GM18511 (cell line): ENCODE measurements around the gene UBAP1.
"Not testable (repeated sequence)": the region's sequence is repeated elsewhere in the genome, so short reads cannot be mapped to it uniquely, and the experiment has no call there.

ENCODE experiments used
- ATAC-seq: cut with Tn5 transposase; IDR thresholded peaks from one replicate; pipeline ENCODE4 v1.9.1; 2021; ENCODE audit warnings: mild to moderate bottlenecking, moderate library complexity; ENCODE audit not compliant: unreplicated experiment

The UBAP1 gene

GRCh38 chr9:34178436-34179212, at the start of gene UBAP1:
TSS of gene UBAP1 (plus strand) at chr9:34179043. CDS start at chr9:34220915, 41,872 bp downstream.
- ATAC-seq = peak; percentile 99

DNA sequence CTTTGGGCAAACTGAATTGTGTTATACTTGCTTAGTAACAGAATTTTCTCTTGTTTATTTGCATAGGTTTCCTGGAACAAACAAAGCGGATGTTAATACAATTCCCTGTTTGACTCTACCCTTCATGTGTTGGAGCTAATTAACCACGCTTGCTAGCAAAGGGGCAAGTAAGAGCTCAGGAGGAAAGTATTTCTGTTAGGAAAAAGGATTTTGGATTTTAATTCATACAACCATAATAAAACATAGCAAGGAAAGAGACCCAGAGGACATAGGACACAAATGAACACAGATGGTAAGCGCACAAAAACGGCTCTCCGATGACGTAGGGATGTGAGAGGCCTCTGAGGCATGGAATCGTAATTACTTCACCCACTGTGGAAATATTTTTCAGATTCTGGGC, 47.3 kb upstream of the UBAP1 start:
- ATAC-seq = no peak

DNA sequence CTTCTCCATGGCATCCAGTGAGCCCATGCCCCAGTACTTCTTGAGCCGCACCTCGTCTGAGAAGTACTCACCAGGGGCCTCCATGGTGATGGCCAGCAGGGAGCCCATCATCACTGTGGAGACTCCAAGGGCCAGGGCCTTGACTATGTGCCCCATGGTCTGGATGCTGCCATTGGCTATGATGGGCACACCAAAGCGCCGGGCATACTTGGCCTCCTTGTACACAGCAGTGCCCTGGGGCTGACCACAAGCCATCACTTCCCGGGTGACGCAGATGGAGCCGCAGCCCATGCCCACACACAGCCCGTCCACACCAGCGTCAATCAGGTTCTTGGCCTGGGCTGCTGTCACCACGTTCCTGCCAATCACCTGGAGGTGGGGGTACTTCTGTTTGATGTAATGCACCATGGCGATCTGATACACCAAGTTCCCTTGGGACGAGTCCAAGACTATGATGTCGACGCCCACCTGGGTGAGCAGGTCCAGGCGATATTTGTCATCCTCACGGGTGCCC, 45.4 kb upstream of the UBAP1 start:
- no peak for ATAC-seq

DNA sequence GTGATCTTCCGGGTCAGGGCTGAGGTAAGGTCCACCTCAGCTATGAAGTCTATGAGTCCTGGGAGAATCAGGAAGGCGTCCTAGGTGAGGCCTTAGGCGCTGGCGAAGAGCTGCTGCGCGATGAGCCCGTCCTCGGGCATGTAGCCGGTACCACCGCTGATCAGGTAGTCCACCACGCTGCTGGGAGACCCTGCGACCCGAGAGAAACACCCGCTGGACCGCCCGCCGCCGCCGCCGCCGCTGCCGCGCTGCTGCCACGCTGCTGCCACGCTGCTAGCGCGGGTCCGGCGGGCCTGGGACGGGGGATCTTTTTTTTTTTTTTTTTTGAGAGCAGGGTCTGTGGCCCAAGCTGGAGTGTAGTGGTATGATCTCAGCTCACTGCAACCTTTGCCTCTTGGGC, 44.3 kb upstream of the UBAP1 start:
- no peak for ATAC-seq

DNA sequence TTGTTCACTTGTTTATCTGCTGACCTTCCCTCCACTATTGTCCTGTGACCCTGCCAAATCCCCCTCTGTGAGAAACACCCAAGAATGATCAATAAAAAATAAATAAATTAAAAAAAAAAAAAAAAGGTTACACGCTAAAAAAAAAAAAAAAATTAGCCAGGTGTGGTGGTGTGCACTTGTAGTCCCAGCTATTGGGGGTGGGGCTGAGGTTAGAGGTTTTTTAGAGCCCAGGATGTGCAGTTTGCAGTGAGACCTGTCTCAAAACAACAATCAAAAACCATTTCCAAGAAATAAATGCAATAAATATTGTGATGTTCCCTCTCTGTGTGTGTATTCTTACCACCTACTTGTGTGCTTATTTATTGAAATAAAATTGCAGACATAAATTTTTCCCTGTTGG, 40.2 kb upstream of the UBAP1 start:
- ATAC-seq = not testable (repeated sequence)

- ATAC-seq = no peak
These were observed 39.2 kb upstream of the UBAP1 start for GRCh38 chr9:34139477-34140146.

GRCh38 chr9:34140853-34141252, 38.0 kb upstream of the UBAP1 start:
- ATAC-seq = no peak

- no peak for ATAC-seq
These were observed 35.7 kb upstream of the UBAP1 start for GRCh38 chr9:34143116-34143515.

DNA sequence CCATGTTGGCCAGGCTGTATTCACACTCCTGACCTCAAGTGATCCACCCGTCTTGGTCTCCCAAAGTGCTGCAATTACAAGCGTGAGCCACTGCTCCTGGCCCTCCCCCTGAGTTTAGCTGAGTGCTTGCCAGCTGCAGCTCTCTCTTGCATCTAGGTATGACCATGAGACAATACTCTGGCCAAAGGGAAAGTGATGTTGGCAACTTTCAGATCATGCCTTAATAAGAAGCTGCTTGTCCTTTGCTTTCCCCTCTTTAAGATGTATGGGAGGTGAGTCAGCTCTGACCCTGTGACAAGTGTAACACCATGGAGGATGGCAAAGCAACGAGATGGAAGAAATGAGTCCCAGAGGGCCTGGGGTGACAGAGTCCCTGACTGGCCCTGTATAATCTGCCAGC, 33.7 kb upstream of the UBAP1 start:
- ATAC-seq = no peak

DNA sequence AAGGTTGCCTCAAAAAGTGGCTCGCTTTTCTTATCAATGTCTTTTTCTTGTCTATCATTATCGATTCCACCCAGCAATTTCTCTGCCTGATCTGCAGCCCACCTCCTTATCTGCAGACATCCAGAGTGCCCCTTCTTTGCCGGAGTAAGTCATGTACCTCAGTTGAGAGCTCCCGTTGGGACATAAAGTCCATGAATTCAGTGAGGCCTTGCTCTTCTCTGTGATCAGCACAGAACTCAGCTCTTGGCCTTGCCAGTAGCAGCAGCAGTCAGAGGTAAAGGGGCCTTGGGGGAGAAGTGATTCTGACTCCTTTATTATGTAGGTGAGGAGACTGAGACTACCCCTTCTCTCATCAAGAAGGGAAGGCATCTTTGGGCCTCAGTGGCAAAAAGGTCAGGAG, 27.4 kb upstream of the UBAP1 start:
- ATAC-seq = no peak

DNA sequence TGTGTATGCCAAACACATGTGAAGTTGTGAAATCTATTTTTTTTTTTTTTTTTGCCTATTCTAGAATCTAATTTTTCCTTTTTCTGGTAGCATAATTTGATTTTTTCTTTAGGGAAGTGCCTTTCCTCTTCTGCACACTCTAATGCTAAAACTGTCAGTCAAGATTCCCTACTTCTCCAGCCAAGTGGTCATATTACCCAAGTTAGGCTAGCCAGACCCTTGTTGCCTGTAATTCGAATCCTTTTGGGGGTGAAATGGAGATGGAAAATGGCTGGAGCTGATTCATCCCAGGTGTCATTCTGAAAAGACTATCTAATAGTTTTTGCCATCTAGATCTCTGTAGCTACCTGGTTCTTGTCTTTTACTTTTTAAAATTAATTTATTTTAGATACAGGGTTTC, 24.8 kb upstream of the UBAP1 start:
- ATAC-seq = no peak

DNA sequence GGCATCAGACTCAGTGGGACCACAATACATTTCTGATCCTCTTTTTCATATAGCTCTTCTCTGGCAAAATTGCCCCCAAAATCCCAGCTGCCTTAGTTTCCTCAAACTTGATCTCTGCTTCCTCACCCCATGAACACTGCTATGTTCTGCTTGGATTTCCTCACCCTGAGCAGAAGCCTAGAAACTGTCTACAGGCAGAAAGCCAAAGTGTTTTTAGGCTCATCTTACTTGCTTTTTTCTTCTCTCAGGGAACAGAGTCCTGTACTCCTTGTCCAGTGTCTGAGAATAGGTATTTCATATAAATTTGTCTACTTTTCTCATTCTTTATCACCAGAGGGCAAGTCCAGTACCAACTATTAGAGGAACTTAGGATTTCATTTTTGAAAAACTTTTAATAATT, 21.5 kb upstream of the UBAP1 start:
- ATAC-seq = no peak

GRCh38 chr9:34157898-34158297, 20.9 kb upstream of the UBAP1 start:
- no peak for ATAC-seq

DNA sequence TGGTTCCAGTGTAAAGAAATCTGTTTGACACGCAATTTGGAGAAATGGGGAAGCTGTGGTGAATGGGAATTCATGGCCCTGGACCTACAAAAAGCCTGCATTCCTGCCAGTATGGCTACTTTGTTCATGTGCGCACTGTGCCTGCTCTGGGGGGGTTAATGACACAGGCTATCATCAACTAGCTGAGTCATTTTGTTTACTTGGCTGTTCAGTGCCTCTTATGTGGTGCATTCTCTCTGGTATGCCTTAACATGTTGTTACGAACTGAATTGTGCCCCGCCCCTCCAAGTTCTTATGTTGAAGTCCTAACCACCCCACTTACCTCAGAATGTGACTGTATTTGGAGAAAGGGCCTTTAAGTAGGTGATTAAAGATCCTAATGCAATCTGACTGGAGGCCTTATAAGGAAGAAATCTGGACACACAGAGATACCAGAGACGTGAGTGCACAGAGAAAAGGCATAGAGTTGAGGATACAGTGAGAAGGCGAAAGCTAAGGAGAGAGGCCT, 20.4 kb upstream of the UBAP1 start:
- ATAC-seq = no peak

GRCh38 chr9:34163434-34163833, 15.4 kb upstream of the UBAP1 start:
- ATAC-seq = no peak

DNA sequence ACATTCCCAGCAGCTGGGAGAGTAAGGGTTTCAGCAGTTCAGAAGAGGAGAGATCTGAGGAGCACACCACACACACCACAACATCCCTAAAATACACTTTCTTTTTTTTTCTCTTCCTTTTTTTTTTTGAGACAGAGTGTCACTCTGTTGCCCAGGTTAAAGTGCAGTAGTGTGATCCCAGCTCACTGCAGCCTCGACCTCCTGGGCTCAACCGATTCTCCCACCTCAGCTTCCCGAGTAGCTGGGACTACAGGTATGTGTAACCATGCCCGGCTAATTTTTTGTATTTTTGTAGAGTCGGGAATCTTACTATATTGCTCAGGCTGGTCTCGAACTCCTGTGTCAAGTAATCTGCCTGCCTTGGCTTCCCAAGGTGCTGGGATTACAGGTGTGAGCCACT, 9.7 kb upstream of the UBAP1 start:
- ATAC-seq = no peak

- ATAC-seq = no peak
These were observed 8.4 kb upstream of the UBAP1 start for GRCh38 chr9:34170237-34170991.

DNA sequence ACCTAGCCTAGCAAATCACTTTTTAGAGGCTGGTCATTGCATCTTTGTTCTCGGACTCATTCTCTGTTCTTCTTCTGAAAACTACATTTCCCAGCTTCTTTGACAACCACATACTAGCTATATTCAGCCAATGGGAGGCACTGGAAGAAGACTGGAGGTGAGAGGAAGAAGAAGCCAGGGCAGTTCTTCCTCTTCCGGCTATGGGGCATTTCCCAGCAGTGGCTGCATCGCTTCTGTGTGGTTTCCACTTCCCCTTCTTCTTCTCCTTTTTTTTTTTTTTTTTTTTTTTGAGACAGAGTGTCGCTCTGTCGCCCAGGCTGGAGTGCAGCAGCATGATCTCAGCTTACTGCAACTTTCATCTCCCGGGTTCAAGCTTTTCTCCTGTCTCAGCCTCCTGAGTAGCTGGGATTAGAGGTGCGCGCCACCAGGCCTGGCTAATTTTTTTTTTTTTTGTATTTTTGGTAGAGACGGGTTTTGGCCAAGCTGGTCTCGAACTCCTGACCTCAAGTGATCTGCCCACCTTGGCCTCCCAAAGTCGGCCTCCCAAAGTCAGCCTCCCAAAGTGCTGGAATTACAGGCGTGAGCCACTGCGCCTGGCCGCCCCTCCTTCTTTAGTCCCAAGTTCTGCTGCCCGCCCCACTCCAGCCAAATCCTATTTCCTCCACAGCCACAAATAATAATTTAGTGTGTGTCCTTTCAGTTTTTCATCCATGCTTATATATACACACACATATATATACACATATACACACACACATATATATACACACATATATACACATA, 6.9 kb upstream of the UBAP1 start:
- ATAC-seq = peak; percentile 69

DNA sequence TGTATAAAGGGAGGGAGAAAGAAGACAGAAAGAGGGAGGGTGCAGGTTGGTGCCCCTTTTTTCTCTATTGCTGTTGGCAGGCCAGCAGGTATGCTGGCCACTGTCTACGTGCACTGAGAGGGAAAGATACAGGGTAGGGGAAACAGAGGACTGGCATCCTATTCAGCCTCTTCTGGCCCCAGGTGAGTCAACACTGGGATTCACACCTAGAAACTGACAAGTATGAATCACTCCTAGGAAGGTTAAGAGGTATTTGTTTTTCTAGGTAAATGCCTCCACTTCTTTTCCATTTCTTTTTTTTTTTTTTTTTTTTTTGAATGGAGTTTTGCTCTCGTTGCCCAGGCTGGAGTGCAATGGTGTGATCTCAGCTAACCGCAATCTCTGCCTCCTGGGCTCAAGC, 2.8 kb upstream of the UBAP1 start:
- no peak for ATAC-seq

- ATAC-seq = no peak
These were observed 1.0 kb upstream of the UBAP1 start for GRCh38 chr9:34177593-34178435.
